ENCODE results near the gene SSMEM1.

DNA sequence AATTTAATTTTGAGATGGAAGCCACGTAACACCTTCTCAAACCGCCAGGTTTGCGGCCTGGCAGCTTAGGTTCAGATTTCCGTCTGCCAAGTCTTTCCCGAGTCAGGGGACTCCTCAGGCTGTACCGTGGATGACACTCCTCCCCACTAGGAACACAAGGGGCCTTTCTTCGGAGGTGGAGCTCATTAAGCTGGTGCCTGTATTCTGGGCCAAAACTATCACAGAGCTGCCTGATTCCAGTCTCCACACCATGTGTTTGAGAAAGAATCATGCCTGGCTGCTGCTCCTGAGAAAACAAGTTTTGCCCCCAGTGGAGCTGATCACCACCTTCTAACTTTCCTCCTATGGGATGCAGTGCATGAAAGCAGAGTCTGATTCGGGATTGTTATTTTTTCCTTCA, 47.2 kb upstream of the SSMEM1 start:
- TF ChIP-seq, protein P1, sequence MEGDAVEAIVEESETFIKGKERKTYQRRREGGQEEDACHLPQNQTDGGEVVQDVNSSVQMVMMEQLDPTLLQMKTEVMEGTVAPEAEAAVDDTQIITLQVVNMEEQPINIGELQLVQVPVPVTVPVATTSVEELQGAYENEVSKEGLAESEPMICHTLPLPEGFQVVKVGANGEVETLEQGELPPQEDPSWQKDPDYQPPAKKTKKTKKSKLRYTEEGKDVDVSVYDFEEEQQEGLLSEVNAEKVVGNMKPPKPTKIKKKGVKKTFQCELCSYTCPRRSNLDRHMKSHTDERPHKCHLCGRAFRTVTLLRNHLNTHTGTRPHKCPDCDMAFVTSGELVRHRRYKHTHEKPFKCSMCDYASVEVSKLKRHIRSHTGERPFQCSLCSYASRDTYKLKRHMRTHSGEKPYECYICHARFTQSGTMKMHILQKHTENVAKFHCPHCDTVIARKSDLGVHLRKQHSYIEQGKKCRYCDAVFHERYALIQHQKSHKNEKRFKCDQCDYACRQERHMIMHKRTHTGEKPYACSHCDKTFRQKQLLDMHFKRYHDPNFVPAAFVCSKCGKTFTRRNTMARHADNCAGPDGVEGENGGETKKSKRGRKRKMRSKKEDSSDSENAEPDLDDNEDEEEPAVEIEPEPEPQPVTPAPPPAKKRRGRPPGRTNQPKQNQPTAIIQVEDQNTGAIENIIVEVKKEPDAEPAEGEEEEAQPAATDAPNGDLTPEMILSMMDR (IDR thresholded peaks at IDR 0.05 in 8 of 11, conservative IDR thresholded peaks at IDR 0.05 in 3 of 11): no peak
- TF ChIP-seq POLR2AphosphoS5 (IDR thresholded peaks at IDR 0.05) (no peak), POLR2A (IDR thresholded peaks at IDR 0.05) (no peak)

Measured in spleen (tissue), 7 donors.